ENCODE measurements around the gene NUFIP2.
"Not testable (repeated sequence)": the region's sequence is repeated elsewhere in the genome, so short reads cannot be mapped to it uniquely, and the experiment has no call there.

The NUFIP2 gene

DNA sequence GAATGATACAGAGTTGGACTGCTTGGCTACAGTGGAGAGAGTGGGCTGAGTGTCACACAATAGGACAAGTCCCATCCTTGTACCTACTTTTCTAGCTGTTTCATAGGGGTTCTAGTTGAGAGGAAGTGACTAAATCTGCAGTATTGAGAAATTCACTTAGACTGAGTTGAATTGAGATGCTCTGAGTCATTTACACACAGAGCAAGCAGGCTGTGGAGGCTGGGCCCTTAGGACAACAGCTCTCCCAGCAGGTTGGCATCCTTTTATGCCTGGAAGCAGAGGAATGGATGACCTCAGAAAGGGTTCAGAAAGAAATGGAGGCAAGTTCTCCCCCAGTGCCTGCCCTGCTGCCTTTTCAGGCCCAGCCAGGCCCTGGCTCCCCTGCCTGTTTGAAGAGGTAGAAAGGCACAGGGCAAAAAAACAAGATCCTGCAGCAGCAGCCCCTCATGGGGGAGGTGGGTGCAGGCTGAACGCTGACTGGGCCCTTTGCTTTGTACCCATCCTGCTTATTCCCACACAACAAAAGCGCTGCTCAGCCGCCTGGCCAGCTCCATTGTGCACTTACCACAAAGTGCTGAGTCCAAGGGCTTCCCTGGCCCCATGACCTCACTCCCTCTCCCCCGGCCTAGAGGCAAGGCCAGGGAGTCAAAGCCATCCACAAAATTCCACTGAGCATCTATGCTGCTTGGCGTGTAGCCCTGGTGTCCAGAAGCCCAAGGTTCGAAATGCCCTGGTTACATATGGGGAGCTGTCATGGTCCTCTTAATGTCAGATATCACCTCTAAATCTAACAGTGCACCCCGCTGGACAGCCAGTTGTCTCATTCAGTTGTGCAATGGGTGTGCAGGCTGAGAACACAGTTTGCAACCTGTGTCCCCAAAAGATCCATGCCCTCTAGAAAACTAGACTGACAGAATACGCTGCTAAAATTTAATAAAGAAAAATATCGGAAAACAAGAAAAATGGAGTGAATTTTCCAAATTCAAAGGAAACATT is 52.7 kb downstream of the NUFIP2 start:
- in situ Hi-C loops (cut with MboI; ENCODE audit: low pct_unique_long_range_greater_than_20kb, low sequenced_read_pairs) = no loop called here
- peak; percentile 40 for DNase-seq

DNA sequence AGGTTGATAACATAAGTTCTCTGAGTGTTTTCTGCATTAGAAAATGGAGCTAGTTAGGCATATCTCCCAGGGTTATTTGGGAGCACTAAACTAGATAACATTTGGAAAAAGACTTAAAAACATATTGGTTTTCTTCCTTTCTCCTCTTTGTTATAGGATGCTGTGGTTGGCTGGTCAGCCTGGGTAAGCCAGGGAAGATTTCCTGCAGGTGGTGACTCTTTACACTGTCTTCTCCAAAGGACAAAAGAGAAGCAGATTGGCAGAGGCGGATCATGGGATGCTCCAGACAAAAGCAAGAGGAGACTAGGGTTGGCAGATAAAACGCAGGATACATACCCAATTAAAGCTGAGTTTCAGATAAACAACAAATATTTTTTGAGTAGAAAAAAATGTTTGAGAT is 53.5 kb downstream of the NUFIP2 start:
- no peak for DNase-seq
- in situ Hi-C loops (cut with MboI; ENCODE audit: low pct_unique_long_range_greater_than_20kb, low sequenced_read_pairs) = no loop called here

DNA sequence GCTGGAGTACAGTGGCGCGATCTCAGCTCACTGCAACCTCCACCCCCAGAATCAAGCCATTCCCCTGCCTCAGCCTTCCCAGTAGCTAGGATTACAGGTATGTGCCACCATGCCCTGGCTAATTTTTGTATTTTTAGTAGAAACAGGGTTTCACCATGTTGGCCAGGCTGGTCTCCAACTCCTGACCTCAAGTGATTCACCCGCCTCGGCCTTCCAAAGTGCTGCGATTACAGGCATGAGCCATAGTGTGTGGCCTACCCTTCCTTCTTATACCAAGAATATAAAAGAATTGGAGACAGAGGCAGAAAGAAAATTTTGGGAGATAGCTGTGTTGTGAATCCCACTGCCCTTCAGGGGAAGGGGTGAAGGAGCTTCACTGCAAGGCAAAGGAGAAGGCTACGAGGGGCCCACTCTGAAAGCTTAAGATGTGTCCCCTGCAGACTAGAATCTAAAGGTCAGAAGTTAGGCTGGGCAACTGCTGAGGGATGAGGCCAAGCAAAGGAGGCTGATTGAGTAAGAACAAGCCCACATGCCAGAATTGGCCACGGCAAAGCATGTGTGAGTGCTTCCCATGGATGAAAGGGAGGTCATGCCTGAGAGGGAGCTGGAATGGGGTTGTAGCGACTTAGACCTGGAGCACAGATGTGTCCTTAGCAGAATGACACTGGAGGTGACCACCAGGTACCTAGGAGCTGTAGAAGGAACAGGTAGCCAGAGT is 55.7 kb downstream of the NUFIP2 start:
- in situ Hi-C loops (cut with MboI; ENCODE audit: low pct_unique_long_range_greater_than_20kb, low sequenced_read_pairs) = no loop called here
- DNase-seq = no peak

DNA sequence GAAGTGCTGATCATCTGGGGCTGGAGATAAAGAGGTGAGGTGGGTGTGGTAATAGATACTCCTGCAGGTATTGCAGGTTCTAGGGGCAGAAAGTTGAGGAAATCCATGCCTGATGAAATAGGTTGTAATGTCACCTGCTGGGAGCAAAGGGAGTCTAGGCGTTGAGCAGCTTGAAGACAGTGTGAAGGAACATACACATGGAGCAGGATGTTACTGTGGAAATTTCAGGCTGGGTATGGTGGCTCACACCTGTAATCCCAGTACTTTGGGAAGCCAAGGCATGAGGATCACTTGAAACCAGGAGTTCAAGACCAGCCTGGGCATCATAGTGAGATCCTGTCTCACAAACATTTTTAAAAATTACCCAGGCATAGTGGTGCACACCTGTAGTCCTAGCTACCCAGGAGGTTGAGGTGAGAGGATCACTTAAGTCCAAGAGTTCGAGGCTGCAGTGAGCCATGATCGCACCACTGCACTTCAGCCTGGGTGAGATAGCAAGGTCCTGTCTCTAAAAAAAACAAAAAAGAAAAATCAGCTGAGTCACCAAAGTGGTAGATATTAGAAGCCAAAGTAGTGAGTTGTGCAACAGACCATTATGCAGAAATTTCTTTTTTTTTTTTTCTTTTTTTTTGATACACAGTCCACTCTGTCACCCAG is 56.3 kb downstream of the NUFIP2 start:
- in situ Hi-C loops (cut with MboI; ENCODE audit: low pct_unique_long_range_greater_than_20kb, low sequenced_read_pairs) = no loop called here
- DNase-seq = no peak

DNA sequence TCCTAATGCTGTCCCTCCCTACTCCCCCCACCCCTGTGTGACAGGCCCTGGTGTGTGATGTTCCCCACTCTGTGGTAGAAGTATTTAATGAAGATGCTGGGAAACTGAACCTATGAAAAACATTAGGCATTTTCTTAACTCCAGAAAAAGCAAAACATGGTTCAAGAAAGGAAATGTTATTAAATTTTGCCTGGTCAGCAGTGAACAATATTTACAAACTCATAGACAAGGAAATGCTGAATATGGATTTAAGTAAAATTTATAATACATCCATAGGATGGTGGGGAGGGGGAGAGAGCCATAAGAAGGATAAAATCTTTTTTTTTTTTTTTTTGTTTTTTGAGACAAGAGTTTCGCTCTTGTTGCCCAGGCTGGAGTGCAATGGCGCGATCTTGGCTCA is 58.0 kb downstream of the NUFIP2 start:
- DNase-seq = no peak
- in situ Hi-C loops (cut with MboI; ENCODE audit: low pct_unique_long_range_greater_than_20kb, low sequenced_read_pairs) = no loop called here

DNA sequence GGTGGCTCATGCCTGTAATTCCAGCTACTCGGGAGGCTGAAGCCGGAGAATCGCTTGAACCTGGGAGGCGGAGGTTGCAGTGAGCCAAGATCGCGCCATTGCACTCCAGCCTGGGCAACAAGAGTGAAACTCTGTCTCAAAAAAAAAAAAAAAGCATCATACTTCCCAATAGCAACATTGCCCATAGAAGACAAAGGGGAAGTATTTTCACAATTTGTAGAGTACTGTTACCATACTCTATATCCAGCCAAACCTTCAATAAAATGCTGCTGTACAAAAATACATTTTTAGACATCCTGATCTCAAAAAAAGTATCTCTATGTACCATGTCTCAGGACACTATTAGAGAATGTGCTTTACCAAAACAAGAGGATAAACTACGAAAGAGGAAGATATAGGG is 59.0 kb downstream of the NUFIP2 start:
- in situ Hi-C loops (cut with MboI; ENCODE audit: low pct_unique_long_range_greater_than_20kb, low sequenced_read_pairs); DNase-seq: not testable (repeated sequence)

DNA sequence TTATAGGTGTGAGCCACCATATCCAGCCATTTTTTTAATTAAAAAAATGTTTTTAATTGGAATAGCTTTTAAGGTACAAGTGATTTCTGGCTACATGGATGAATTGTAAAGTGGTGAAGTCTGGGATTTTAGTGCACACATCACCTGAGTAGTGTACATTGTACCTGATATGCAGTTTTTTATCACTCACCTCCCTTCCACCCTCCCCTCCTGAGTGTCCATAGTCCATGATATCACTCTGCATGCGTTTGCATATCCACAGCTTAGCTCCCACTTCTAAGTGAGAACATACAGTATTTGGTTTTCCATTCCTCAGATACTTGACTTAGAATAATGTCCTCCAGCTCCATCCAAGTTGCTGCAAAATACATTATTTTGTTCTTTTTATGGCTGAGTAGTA is 60.6 kb downstream of the NUFIP2 start:
- no peak for DNase-seq
- in situ Hi-C loops (cut with MboI; ENCODE audit: low pct_unique_long_range_greater_than_20kb, low sequenced_read_pairs) = no loop called here

DNA sequence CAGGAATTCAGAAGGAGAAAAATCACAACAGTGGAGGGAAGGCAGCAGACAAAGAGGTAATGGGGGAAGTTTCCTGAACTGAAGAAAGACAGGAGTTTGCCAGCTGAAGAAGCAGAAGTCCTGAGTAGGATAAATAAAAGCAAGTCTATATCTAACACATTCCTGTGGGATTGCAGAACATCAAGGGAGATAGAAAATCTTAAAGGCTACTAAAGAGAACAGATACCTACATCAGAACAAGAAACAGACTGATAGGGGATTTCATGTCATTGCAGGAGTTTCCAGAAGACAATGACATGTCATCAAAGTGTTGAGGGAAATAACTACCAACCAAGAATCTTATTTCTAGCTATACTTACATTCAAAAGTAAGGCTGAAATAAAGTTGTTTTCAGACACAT is 68.6 kb downstream of the NUFIP2 start:
- no peak for DNase-seq
- in situ Hi-C loops (cut with MboI; ENCODE audit: low pct_unique_long_range_greater_than_20kb, low sequenced_read_pairs) = no loop called here

DNA sequence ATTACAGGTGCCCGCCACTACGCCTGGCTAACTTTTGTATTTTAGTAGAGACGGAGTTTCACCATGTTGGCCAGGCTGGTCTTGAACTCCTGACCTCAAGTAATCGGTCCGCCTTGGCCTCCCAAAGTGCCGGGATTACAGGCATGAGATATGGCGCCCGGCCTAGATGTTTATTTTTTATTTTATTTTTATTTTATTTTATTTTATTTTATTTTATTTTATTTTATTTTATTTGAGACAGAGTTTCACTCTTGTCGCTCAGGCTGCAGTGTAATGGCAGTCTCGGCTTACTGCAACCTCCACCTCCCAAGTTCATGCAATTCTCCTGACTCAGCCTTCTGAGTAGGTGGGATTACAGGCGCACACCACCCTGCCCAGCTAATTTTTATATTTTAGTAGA is 72.6 kb downstream of the NUFIP2 start:
- DNase-seq; in situ Hi-C loops (cut with MboI; ENCODE audit: low pct_unique_long_range_greater_than_20kb, low sequenced_read_pairs): not testable (repeated sequence)

DNA sequence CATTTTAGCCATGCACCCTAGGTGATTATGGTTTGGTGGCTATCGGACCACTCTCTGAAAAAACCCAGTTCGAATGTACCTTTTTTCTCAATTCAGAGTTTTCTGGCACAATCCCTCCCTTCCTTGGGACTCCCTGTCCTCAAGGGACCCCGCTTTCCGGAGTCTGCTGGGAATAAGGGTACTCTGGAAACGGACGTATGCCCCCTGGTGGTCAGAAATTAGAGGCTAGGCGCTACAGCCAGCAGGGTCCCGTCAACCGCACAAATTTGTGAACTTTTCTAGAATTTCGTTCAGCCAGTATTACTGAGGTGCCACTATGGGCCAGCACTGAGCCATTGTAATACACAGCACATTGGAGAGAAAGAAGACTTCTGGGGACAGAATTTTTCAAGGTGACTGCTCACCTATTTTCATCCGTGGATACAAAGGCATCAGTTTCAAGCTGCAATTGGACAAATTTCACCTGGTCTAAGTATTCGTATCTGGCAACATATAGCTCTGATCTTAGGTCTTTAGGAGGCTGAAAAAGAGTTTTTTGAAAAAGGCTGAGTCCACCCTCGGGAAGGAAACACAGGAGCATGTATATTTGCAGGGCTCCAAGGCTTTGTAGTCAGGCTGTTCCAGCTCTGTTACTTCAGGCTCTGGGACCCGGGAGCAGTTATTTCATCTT is 74.4 kb downstream of the NUFIP2 start:
- DNase-seq = peak; percentile 91
- in situ Hi-C loops (cut with MboI; ENCODE audit: low pct_unique_long_range_greater_than_20kb, low sequenced_read_pairs) = no loop called here

DNA sequence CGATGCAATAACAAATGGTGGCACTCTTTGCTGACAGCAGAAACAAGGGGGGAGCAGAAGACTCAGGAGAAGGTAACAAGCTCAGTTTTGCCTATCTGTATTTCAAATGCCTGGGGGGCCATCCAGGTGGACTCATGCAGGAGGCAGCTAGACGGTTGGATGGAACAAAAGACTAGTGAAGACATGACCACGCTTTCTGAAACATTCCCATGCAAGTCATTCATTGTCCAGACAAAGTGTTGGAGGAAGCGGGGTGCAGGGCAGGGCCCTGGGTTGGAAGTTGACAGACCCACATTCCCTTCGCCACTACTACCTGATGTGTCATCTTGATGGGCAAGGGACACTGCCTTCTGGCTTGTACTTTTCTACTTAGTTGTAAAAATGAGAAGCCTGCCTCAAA is 77.1 kb downstream of the NUFIP2 start:
- in situ Hi-C loops (cut with MboI; ENCODE audit: low pct_unique_long_range_greater_than_20kb, low sequenced_read_pairs) = no loop called here
- no peak for DNase-seq

DNA sequence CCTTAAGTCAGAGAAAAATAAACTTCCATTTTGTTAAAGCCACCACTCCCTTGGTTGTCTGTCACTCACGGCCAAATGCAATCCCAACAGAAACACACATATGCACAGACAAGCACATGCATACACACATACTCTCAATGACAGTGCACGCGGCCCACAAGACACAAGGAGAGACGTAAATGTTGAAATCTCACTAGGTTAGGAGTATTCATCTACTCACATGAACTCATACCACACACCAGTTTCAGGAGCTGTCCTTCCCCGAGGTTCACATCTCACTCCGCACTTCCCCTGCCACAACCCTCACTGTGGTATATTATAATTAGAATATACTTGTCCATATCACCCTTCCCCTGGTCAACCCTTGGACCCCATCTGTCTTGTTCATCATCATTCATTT is 77.8 kb downstream of the NUFIP2 start:
- DNase-seq = no peak
- in situ Hi-C loops (cut with MboI; ENCODE audit: low pct_unique_long_range_greater_than_20kb, low sequenced_read_pairs) = no loop called here

DNA sequence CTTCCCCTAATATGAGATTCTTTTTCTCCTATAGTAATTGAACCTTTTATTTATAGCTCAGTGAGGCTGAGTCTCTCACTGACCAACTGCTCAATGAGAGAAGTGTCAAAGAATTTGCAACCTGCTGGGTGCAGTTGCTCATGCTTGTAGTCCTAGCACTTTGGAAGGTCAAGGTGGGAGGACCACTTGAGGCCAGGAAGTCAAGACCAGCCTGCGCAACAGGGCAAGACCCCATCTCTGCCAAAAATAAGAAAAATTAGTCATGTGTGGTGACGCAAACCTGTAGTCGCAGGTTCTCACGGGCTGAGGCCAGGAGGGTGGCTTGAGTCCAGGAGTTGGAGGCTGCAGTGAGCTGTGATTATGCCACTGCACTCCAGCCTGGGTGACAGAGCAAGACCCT is 78.2 kb downstream of the NUFIP2 start:
- no peak for DNase-seq
- in situ Hi-C loops (cut with MboI; ENCODE audit: low pct_unique_long_range_greater_than_20kb, low sequenced_read_pairs) = no loop called here

DNA sequence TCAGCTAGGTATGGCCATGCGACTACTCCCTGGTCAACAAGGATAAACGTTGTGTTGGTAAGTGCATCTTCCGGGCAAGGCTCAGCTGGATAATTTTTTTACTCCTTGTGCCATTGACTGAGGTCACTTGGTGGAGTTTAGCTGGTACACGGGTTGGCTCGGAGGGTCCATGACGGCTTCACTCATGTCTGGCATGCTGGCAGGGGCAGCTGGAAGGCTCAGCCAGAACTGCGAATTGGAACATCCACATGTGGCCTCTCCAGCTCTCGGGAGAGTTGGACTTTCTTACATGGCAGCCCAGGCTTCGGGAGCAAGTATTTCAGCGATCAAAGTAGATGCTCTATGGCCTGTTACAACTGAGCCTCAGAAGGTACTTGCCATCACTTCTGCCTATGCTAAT is 78.8 kb downstream of the NUFIP2 start:
- DNase-seq = no peak
- in situ Hi-C loops (cut with MboI; ENCODE audit: low pct_unique_long_range_greater_than_20kb, low sequenced_read_pairs) = no loop called here

DNA sequence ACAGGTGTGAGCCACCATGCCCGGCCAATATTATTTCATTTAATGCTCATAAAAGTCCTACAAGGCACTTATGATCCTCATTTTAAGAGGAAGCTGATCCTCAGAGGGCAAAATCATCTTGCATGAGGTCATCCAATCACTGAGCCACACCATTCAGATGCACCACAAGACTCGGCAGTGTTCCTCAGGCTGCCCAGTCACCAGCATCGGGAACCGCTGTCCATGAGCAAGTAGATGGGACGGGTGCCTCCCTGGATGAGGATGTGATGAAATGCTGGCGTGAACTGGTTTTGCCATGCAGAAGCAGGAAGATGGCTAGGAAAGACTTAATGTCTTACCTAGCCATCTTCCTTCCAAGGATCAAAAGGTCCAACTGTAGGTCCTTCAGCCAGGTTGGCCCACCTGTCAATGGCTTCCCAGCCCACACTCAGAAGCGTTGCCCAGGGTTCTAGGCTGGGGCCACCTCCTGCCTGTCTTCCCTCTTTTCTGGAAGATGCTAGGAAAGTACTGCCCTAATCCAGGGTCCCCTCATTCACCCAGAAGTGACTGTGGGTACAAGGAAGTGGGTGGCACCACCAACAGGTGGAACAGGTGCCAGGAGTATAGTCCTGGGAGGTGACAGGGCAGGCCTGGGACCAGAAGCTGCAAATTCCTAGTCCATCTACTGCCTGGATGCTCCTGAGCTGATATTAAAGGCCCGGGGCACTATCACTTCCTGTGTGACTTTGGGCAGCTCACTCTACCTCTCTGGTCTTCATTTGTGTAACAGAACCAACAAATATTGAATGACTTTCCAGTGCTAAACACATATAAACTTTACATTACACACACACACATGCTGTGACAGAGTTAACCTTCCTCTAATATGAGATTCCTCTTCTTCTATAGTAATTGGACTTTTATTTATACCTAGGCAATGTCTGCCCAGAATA is 79.5 kb downstream of the NUFIP2 start:
- DNase-seq = no peak
- in situ Hi-C loops (cut with MboI; ENCODE audit: low pct_unique_long_range_greater_than_20kb, low sequenced_read_pairs) = no loop called here

DNA sequence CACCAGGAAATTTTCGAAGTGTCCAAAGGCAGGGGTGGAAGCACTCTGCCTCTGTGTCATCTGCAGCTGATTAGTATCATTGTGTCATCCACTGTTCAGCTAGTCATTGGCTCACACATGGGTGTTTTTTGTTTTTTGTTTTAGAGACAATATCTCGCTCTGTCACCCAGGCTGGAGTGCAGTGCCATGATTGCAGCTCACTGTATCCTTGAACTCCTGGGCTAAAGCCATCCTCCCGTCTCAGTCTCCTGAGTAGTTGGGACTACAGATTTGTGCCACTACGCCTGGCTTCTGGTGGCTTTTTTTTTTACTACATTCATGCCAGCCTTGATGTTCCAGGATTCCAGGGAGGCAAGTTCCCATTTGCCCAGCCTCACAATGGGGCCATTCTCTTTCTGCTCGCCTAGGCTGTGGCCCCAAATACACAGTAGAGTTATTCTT is 81.2 kb downstream of the NUFIP2 start:
- in situ Hi-C loops (cut with MboI; ENCODE audit: low pct_unique_long_range_greater_than_20kb, low sequenced_read_pairs) = no loop called here

DNA sequence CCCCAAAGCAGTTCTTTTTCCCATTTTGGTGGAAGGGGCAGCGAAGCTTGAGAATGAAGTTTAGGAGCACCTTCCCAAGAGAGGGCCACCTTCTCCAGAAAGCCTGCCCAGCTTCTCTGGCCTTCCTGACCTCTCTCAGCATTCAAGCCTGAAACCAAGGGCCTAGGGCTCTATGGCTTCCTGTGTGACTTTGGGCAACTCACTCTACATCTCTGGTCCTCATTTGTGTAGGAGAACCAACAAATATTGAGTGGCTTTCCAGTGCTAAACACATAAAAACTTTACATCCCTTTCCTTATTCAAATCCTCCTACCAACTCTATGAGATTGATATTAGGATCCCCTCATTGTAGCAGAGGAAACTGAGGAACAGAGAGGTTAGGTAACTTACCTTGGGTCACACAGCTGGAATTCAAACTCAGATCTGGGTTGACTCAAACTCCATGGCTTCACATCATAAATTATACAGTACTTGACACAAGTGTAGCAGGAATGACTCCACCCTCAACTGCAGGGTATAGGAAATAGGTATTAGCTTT is 81.8 kb downstream of the NUFIP2 start:
- no peak for DNase-seq
- in situ Hi-C loops (cut with MboI; ENCODE audit: low pct_unique_long_range_greater_than_20kb, low sequenced_read_pairs) = no loop called here

More for the DNA sequence above, 81.2 kb downstream of the NUFIP2 start:
- no peak for DNase-seq

DNA sequence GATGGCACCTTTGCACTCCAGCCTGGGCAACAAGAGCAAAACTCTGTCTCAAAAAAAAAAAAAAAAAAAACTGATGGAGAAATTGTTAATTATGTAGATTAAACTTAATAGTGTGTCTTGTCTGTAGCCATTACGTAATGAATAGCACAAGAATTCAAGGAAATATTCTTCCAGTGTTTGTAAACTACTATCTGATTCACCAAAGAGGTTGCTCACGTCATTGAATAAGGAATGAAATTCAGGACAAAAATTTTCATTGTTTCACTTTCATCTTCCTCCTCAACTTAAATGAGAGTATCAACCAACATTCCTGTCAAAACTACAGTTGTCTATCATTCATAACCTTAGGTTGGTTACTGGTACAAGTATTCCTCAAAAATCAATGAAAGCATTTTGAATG is 83.1 kb downstream of the NUFIP2 start:
- in situ Hi-C loops (cut with MboI; ENCODE audit: low pct_unique_long_range_greater_than_20kb, low sequenced_read_pairs) = no loop called here
- no peak for DNase-seq
